HG03575 (cell line): ENCODE results near the gene RITA1.
"Not testable (repeated sequence)": the region's sequence is repeated elsewhere in the genome, so short reads cannot be mapped to it uniquely, and the experiment has no call there.

Experiments
- ATAC-seq: cut with Tn5 transposase; IDR thresholded peaks from one replicate; pipeline ENCODE4 v1.9.1; 2021; ENCODE audit not compliant: unreplicated experiment, insufficient number of reproducible peaks, low FRiP score; ENCODE audit errors: extremely low read depth

RITA1 gene

DNA sequence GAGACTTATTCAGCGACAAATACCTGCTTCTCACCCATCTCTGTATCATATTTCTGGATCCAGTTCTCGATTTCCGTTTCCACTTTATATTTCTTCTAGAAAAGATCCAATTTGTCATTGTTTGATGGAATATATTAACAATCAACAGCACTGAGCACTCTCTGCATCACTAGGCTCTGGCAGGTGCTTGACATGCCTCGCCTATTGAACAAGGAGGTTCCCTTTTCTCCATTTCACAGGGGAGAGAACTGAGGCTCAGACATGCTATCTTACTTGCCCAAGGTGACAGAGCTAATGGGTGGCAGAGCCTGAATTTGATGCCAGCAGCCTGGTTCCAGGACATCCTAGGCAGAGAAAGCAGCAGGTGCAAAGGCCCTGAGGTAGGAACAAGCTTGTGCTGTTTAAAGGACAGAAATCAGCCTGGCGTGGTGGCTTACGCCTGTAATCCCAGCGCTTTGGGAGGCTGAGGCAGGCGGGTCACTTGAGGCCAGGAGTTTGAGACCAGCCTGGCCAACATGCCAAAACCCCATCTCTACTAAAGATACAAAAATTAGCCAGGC lies 12.1 kb downstream of the RITA1 start:
- no peak for ATAC-seq

GRCh38 chr12:113198296-113198695 lies 12.8 kb downstream of the RITA1 start:
- ATAC-seq = no peak

DNA sequence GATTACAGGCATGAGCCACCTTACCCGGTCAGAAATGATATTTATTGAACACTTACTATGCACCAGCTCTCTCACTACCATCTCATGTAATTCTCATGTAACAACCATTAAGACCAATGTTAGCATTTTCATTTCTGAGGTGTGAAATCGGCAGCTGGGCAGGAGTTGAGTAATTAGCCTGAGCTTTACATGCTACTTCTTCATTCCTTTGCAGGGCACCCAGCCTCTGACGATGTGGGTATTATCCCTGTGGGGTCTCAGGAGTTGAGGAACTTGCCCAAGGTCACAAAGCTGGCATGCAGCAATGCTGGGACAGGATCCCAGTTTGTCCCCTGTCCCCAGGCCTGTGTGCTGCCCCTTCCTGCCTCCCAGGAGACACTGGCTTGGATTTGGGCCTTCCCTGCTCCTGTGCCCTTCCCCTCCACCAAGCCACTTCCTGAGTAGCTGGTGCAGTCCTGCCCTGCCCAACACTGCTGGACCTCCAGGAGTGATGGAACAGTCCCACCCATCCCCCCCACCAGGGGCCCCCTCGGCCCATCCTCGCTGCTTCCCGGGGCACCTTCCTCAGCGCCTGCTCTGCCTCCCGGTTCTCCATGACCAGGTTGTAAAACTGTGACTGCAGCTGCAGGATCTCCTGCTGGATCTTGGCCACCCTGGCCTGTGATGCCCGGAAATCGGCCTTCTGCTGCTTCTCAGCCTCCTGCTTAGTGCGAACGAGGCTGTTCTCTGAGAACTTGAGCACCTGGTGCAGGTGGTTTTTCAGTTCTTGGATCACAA lies 14.7 kb downstream of the RITA1 start:
- ATAC-seq = no peak

DNA sequence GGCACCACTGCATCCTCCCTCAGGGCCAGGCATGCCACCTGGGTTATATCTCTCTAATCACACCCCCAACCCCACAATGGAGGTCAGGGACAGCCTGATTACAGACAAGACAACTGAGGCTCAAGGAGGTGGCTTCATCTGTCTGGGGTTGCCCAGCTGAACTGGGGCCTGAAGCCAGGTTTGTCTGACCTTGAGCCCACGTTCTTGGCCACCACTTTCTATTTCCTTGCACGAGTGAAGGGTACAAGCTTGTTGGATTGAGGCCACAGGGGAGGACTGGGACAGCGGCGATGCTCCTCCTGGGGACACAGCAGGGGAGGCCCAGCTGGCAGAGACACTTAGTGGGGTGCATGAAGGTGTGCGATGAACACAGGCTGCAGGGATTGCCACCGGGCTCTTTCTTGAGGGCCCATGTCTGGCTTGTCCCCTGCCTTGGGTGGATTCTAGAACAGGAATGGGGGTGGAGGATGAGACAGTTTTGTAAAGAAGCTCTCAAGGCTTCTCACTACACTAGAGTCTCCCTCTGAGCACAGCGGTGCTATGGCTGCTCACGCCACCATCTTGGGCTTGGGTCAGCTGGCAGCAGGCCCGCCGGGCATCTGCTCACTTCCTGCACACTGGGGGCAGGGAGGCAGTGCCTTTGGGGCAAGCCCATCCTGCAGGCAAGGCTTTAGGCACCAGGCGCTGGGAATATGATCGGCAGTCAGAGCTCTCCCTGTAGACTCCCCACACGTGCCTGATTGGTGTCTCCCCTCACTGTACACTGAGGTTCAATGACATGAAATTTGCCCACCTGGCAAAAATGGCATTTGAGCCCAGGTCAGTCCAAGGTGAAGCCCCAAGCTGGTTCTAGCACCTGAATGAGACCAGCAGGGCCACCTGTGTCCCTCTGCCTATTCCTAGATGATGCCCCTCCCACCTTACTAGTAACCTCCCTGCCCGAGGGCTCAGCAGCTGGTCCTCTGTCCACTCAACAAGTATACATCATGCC lies 16.0 kb downstream of the RITA1 start:
- ATAC-seq = no peak

GRCh38 chr12:113202300-113203075 lies 17.0 kb downstream of the RITA1 start:
- ATAC-seq = no peak

GRCh38 chr12:113203852-113204760 lies 18.6 kb downstream of the RITA1 start:
- no peak for ATAC-seq

DNA sequence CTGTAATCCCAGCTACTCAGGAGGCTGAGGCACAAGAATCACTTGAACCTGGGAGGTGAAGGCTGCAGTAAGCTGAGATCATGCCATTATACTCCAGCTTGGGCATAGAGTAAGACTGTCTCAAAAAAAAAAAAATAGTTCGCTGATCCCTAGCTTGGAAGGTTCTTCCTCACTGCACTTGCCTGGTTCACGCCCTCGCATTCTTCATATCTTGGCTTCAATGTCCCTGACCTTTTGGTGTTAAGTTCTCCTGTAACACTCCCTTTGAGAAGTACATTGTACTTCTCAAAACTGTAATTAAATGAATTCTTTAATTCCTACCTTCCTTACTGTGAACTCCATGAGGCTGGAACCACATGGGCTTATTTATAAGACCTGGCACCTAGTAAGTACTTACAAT lies 19.3 kb downstream of the RITA1 start:
- ATAC-seq = no peak

GRCh38 chr12:113206802-113207201 lies 21.3 kb downstream of the RITA1 start:
- ATAC-seq = not testable (repeated sequence)

- no peak for ATAC-seq
Observed at GRCh38 chr12:113207613-113208040, 22.1 kb downstream of the RITA1 start.

- ATAC-seq = peak; percentile 51
Observed at GRCh38 chr12:113208041-113208934, 22.8 kb downstream of the RITA1 start.

GRCh38 chr12:113211160-113211559 lies 25.6 kb downstream of the RITA1 start:
- ATAC-seq = no peak

DNA sequence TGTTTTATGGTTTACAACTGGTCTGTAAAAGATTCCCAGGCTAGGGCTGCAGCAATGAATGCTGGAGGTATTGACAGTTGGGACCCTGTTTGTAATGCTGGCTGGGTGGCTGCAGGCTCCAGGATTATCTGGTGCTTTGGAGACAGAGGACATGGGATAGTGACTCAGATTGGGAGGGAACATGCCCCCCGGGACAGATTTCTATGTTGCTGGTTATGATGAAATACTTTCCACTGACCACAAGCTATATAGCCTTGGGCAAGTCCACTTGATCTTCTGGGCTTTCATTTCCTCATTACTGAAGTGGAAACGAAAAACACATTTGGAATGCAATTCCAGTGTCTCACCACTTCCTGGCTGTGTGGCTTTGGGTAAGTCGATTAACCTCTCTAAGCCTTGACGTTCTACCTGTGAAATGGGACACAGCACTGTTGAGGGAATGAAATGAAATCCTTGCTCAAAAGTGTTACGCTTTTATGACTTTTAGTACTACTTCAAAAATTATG lies 29.4 kb downstream of the RITA1 start:
- ATAC-seq = no peak

- ATAC-seq = no peak
Observed at GRCh38 chr12:113216027-113216426, 30.5 kb downstream of the RITA1 start.

DNA sequence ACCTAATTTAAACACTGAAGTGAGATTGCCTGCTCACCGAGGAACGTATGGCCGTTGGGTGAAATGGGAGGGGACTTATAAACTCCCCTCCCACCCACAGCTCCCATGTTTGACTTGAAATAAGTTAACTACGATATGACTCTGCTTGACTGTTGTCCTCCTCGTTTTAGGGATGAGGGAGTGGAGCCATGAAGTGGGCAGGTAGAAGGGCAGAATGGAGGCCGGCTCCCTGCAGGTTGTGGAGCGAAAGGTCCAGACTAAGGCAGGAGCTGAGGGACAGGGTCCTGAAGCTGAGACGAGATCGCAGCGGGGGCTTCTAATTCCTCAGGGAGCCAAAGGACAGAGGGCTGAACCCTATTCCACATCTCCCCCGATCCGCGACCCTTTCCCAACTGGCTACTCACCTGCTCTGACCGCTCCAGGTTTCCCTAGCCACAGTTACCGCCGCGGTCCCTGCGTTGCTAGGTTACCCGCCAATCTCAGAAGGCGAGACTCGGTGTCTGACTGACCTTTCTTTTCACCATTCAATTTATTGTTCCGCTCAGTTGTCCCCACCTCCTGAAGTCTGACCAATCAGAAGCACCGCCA lies 35.2 kb downstream of the RITA1 start:
- no peak for ATAC-seq

DNA sequence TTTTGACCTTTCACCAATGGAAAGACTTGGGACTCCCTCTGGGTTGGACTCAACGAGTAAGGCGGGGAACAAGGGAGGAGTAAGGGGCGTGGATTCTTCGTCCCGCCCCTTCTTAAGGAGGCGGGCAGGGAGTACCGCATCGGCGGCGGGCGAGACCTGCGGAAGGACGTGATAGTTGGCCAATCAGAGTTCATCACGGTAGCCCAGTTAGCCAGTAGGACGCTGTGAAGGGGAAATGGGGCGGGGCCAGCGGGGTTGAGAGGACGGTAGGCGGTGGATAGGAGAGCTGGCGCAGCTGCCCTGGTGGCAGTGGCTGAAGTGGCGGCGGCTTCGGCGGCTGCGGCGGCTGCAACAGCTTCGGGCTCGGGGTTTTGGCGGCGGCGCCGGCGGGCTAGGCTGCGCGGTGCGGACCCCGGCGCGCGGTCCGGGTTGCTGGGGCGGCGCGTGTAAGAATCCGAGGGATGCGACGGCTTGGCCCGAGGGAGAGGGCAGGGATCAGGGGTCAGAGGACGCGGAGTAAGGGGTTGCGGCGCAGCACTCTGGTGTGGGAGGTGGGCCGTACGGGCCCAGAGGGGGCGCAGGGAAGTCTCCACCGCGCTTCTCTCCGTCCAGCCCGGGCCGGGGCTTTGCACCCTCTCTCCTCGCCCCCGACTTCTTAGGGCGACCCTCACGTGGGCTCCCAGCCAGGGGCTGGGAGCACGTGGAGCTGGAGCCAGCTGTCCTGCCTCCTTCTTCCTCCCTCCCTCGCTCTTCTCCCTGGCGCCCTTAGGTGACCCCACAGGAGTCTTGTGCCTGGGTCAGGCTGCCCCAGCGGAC lies 35.9 kb downstream of the RITA1 start, which contains the start of gene TPCN1:
TPCN1 (plus strand) TSS at position 284 of the 816 bp plus-strand sequence. CDS start 5,389 bp downstream, outside the sequence.
- ATAC-seq = peak; percentile 85
